Activated B cell treated with CpG ODN at 0.5 μM for 24 hours (primary cell): ENCODE results near the gene POLR3GL. TPM values are rescaled to one million over a fixed set of nuclear protein-coding genes. Genes with fewer than 3 reads are reported as not detected.

Source experiments
- ATAC-seq: fragments of 200-7000 bp; cut with Tn5 transposase; one replicate; pipeline ENCODE4 v1.10.0; 2021; ENCODE audit warnings: low read depth, mild to moderate bottlenecking, moderate library complexity
- CTCF ChIA-PET: fragments of 350-600 bp; sonication (Branson Sonifier 250); formaldehyde crosslinking; loops from one replicate; lab custom pipeline; 2021; ENCODE audit warnings: antibody characterized with exemption; lab: Charles Lee
- POLR2A ChIA-PET: fragments of 350-600 bp; sonication (Branson Sonifier 250); formaldehyde crosslinking; loops from one replicate; lab custom pipeline; 2021; ENCODE audit warnings: antibody characterized with exemption; lab: Charles Lee
- DNase-seq: peaks from one replicate; pipeline ENCODE4 v3.0.0; 2022
- H3K27ac Mint-ChIP-seq: one replicate; pipeline ENCODE4 v1.8.0; 2020; ENCODE audit warnings: mixed read lengths
- H3K27me3 Mint-ChIP-seq: one replicate; pipeline ENCODE4 v1.8.0; 2021; ENCODE audit warnings: mixed read lengths
- H3K36me3 Mint-ChIP-seq: one replicate; pipeline ENCODE4 v1.8.0; 2021; ENCODE audit warnings: low read depth, mixed read lengths
- H3K4me1 Mint-ChIP-seq: one replicate; pipeline ENCODE4 v1.8.0; 2021; ENCODE audit warnings: mixed read lengths
- H3K4me3 Mint-ChIP-seq: one replicate; pipeline ENCODE4 v1.8.0; 2020; ENCODE audit warnings: mild to moderate bottlenecking, mixed read lengths
- H3K9me3 Mint-ChIP-seq: one replicate; pipeline ENCODE4 v1.8.0; 2020; ENCODE audit warnings: mixed read lengths
- CTCF ChIP-seq: fragments of 200-600 bp; IDR thresholded peaks from one replicate; pipeline ENCODE4 v1.8.0; 2022; ENCODE audit warnings: antibody characterized with exemption, mild to moderate bottlenecking
- intact Hi-C: fragments of 100-400 bp; cut with micrococcal nuclease; formaldehyde crosslinking; loops from one replicate; pipeline ENCODE4 v1.15.1; 2024
- total RNA-seq: library from RNA; stranded (reverse); gene quantifications from 2 replicates; pipeline ENCODE4 v1.2.3, GENCODE V29; 2022

The POLR3GL gene
- total RNA-seq, 1 donor from 2014 or later: 22.7 TPM

- no peak for ATAC-seq
- POLR2A ChIA-PET: interaction anchor here (0.6 to 4.7 kb wide), 11 partner anchors 19 to 678 kb away, joined by 4 to 88 read pairs (median 16); partner anchors contain the start of genes PEX11B, PIAS3, POLR3C and RBM8A
- H3K36me3 Mint-ChIP-seq: peaks cover 9% of the 10 kb centered on the region
- no peak for DNase-seq
- H3K4me1 Mint-ChIP-seq: peaks cover 81% of the 10 kb centered on the region
- no peaks in the 10 kb centered on the region for H3K27me3 Mint-ChIP-seq
- CTCF ChIA-PET: interaction anchor here (2.6 kb wide), 1 partner anchor 32 kb away, joined by 23 read pairs; the partner anchor contains the start of gene RBM8A
- H3K9me3 Mint-ChIP-seq: no peaks in the 10 kb centered on the region
- H3K27ac Mint-ChIP-seq: peak overlapping the region; percentile 30
- intact Hi-C loops: no loop called here
- peak overlapping the region; percentile 90 for H3K4me3 Mint-ChIP-seq
- TF ChIP-seq CTCF: no peak
Observed at GRCh38 chr1:145959333-145959732, 5.2 kb upstream of the POLR3GL start.

DNA sequence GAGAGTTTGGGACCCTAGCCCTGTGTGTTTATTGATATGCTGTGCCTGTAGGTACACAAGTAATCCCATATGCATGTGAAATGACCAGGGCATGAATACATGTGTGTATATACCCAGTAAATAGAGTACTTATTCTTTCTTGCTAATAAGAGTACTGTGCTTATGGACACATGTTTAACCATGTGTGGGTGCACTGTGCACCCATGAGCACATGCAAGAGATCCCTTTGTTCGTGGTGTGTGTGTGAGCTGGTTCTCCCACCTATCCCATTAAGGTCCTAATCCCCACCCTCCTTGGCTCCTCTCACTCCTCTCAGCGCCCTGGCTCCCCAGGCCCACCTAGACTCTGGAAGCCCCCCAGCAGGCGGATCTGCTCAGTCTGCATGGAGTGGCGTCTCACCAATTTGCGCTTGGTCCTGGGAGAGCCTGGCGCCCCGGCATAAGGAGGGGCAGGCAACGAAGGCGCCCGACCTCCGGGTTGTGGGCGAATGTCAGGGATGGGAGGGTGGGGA, 4.5 kb upstream of the POLR3GL start:
- POLR2A ChIA-PET: interaction anchor here (0.6 to 5.1 kb wide), 10 partner anchors 19 to 101 kb away, joined by 4 to 88 read pairs (median 32); partner anchors contain the start of genes PEX11B, PIAS3 and RBM8A
- Mint-ChIP-seq H3K4me1 (peaks cover 82% of the 10 kb centered on the region), H3K9me3 (no peaks in the 10 kb centered on the region), H3K27ac (no peak overlapping the region), H3K4me3 (peak overlapping the region; percentile 90), H3K36me3 (peaks cover 10% of the 10 kb centered on the region), H3K27me3 (no peaks in the 10 kb centered on the region)
- ATAC-seq (no peak), DNase-seq (no peak)
- intact Hi-C loops: loop anchor here (5.0 kb wide), 1 partner anchor 37 kb away; the partner anchor contains the start of gene TXNIP
- CTCF ChIA-PET: no interaction called here
- TF ChIP-seq CTCF: no peak

- DNase-seq (peak; percentile 62), ATAC-seq (peak; percentile 11)
- Mint-ChIP-seq H3K36me3 (peaks cover 10% of the 10 kb centered on the region), H3K27ac (peak overlapping the region; percentile 76), H3K27me3 (no peaks in the 10 kb centered on the region), H3K4me1 (peaks cover 79% of the 10 kb centered on the region), H3K9me3 (no peaks in the 10 kb centered on the region), H3K4me3 (peak overlapping the region; percentile 90)
- intact Hi-C loops: loop anchor here (5.0 kb wide), 1 partner anchor 37 kb away; the partner anchor contains the start of gene TXNIP
- ChIA-PET CTCF (interaction anchor here (2.0 kb wide), 1 partner anchor 34 kb away, joined by 5 read pairs; the partner anchor contains the start of gene RBM8A), POLR2A (interaction anchor here (0.5 to 5.1 kb wide), 7 partner anchors 18 to 101 kb away, joined by 3 to 59 read pairs (median 8); partner anchors contain the start of genes PIAS3 and RBM8A)
- no peak for TF ChIP-seq CTCF
Observed at GRCh38 chr1:145960468-145961108, 3.9 kb upstream of the POLR3GL start.

- H3K36me3 Mint-ChIP-seq: peaks cover 10% of the 10 kb centered on the region
- ATAC-seq (no peak), DNase-seq (no peak)
- H3K27ac Mint-ChIP-seq: peak overlapping the region; percentile 76
- H3K9me3 Mint-ChIP-seq: no peaks in the 10 kb centered on the region
- H3K4me1 Mint-ChIP-seq: peaks cover 74% of the 10 kb centered on the region
- ChIA-PET CTCF (interaction anchor here (2.0 kb wide), 1 partner anchor 34 kb away, joined by 5 read pairs; the partner anchor contains the start of gene RBM8A), POLR2A (interaction anchor here (0.5 to 5.1 kb wide), 7 partner anchors 18 to 102 kb away, joined by 3 to 59 read pairs (median 8); partner anchors contain the start of genes PIAS3 and RBM8A)
- intact Hi-C loops: loop anchor here (5.0 kb wide), 1 partner anchor 36 kb away; the partner anchor contains the start of gene TXNIP
- TF ChIP-seq CTCF: no peak
- peak overlapping the region; percentile 90 for H3K4me3 Mint-ChIP-seq
- no peaks in the 10 kb centered on the region for H3K27me3 Mint-ChIP-seq
Observed at GRCh38 chr1:145961109-145961424, 3.4 kb upstream of the POLR3GL start.
